Spleen (tissue), 11 donors: ENCODE results near the gene SCGB1D1. TPM values are rescaled to one million over a fixed set of nuclear protein-coding genes. Genes with fewer than 3 reads are reported as not detected.
"Not testable (repeated sequence)": the region's sequence is repeated elsewhere in the genome, so short reads cannot be mapped to it uniquely, and the experiment has no call there.

Experiments used
- DNase-seq: peaks from one replicate; pipeline ENCODE4 v3.0.0-alpha.2; 2020
- H3K27ac ChIP-seq, 8 donors: fragments of 200-600 bp; sonication (generic) in 7 of 8; 1 replicate in 4 of 8; 2 replicates in 4 of 8; pipeline versions ENCODE4 v1.5.0 to v1.8.0; 2016 to 2021; ENCODE audit warnings: inconsistent platforms in 4 of 8, mild to moderate bottlenecking in 4 of 8, moderate library complexity in 1 of 8
- H3K27me3 ChIP-seq, 7 donors: fragments of 200-600 bp; sonication (generic) in 6 of 7; replicated peaks in 1 of 7; 1 replicate in 4 of 7; 2 replicates in 3 of 7; pipeline versions ENCODE4 v1.5.0 to v1.8.0; 2016 to 2021; ENCODE audit warnings: inconsistent platforms in 3 of 7, mild to moderate bottlenecking in 1 of 7
- H3K36me3 ChIP-seq, 6 donors: fragments of 200-600 bp; sonication (generic) in 5 of 6; 1 replicate in 4 of 6; 2 replicates in 2 of 6; pipeline versions ENCODE4 v1.5.0 to v1.8.0; 2016 to 2021; ENCODE audit warnings: inconsistent platforms in 2 of 6
- H3K4me1 ChIP-seq, 6 donors: fragments of 200-600 bp; sonication (generic) in 5 of 6; 1 replicate in 3 of 6; 2 replicates in 3 of 6; pipeline versions ENCODE4 v1.5.0 to v1.8.0; 2016 to 2021; ENCODE audit warnings: inconsistent platforms in 3 of 6
- H3K4me3 ChIP-seq, 8 donors: fragments of 200-600 bp; sonication (generic) in 7 of 8; 1 replicate in 4 of 8; 2 replicates in 4 of 8; pipeline versions ENCODE4 v1.5.0 to v1.8.0; 2016 to 2021; ENCODE audit warnings: inconsistent platforms in 4 of 8, mild to moderate bottlenecking in 4 of 8, moderate library complexity in 2 of 8
- H3K9me3 ChIP-seq, 8 donors: fragments of 200-600 bp; sonication (generic) in 7 of 8; 1 replicate in 4 of 8; 2 replicates in 4 of 8; pipeline versions ENCODE4 v1.5.0 to v1.8.0; 2016 to 2021; ENCODE audit warnings: inconsistent platforms in 4 of 8
- POLR2A ChIP-seq, 3 donors: fragments of 450-650 bp; IDR thresholded peaks; one replicate each; pipeline ENCODE4 v1.5.1; 2017; ENCODE audit warnings: antibody characterized with exemption in 3 of 3, mild to moderate bottlenecking in 1 of 3
- POLR2AphosphoS5 ChIP-seq, 3 donors: sonication (generic); formaldehyde crosslinking; IDR thresholded peaks; one replicate each; pipeline ENCODE4 v1.5.1; 2017; ENCODE audit warnings: antibody characterized with exemption in 3 of 3
- WGBS, 5 donors: extraction: QIAGEN DNeasy Blood & Tissue Kit in 3 of 5; methylation state at CpG; one replicate each; pipeline versions ENCODE4 v1.1.5 to v1.1.7; 2013 to 2018; 5-methylcytosine and 5-hydroxymethylcytosine counted together
- intact Hi-C: fragments of 100-400 bp; cut with DNase I; formaldehyde crosslinking; loops from one replicate; pipeline ENCODE4 v1.15.0; 2023; ENCODE audit warnings: low total_unique reads
- polyA plus RNA-seq, 3 donors: library from polyadenylated mRNA; stranded (reverse); fragments of 200-250 nt; gene quantifications; one replicate each; pipeline ENCODE4 v1.2.1, GENCODE V29; 2013
- total RNA-seq, 7 donors: library from RNA; depleted of rRNA in 3 of 7; stranded (reverse); fragments of >200 nt in 3 of 7; fragmentation: NEBNext Ultra II Directional in 4 of 7; extraction: Animal tissue kit (Norgen Biotek cat#: 25700) in 4 of 7; gene quantifications; one replicate each; pipeline versions ENCODE4 v1.1.0 to v1.2.1, GENCODE V29; 2016 to 2021
- TF ChIP-seq, protein P1 (sequence below), 11 experiments: fragments of 200-600 bp in 7 of 11; fragments of 450-650 bp in 4 of 11; sonication (generic) in 4 of 11; IDR thresholded peaks in 8 of 11; conservative IDR thresholded peaks in 3 of 11; 1 replicate in 7 of 11; 2 replicates in 4 of 11; pipeline versions ENCODE4 v1.4.0 to v1.8.0; 2016 to 2021; ENCODE audit warnings: antibody characterized with exemption in 11 of 11, inconsistent platforms in 4 of 11, mild to moderate bottlenecking in 1 of 11
- donor health status: healthy with polysubstance abuse.
- donor health status: DM: no; HTN: no; CAD: no; lungs with moderate emphysema.
- donor health status: DM: no; HTN: no; CAD: no.
- donor health status: Bipolar disorder and iron deficiency.
- donor health status: healthy.
- donor health status: DM: no; HTN: no; CAD: no.
- donor health status: DM: yes; HTN: yes; CAD: no.

Gene SCGB1D1
- total and polyA plus RNA-seq, 10 donors = not detected

GRCh38 chr11:62205441-62205840 is 15.4 kb downstream of the SCGB1D1 start:
- intact Hi-C loops = no loop called here
- WGBS, 5 donors = 88 to 93% (median 91%) methylated on average over 7 of the region's 7 CpGs

DNA sequence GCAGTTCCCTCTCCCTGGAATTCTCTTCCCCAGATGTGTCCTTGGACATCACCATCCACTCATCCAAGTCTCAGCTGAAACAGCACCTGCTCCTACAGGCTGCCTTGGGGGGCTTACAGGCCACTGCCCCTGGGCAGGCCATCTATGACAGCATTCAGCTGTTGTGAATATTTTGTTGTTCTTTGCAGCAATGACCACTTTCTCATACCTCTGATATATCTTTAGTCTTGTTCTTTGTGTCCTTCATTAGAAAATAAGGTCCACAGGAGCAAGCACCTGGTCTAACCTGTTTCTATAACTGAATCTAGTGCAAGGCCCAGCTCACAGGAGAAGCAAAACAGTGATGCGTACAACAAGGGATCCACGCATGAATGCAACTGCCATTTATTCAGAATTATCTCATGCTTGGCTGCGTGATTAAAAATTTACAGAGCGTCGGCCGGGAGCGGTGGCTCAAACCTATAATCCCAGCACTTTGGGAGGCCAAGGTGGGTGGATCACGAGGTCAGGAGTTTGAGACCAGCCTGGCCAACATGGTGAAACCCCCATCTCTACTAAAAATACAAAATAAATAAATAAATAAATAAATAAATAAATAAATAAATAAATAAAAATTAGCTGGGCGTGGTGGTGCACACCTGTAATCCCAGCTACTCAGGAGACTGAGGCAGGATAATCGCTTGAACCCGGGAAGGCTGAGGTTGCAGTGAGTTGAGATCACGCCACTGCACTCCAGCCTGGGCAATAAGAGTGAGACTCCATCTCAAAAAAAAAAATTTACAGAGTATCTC is 16.5 kb downstream of the SCGB1D1 start:
- WGBS, 5 donors = 86 to 94% (median 91%) methylated on average over 12 of the region's 12 CpGs
- H3K4me3 ChIP-seq, intact Hi-C loops, DNase-seq, H3K9me3 ChIP-seq, H3K4me1 ChIP-seq, H3K27ac ChIP-seq, H3K36me3 ChIP-seq: not testable (repeated sequence)
- peaks cover 0 to 22% (median 0%) of the 10 kb centered on the region in 7 donors for H3K27me3 ChIP-seq

More at GRCh38 chr11:62205441-62205840, 15.4 kb downstream of the SCGB1D1 start:
- no peak for DNase-seq
- Histone ChIP-seq H3K4me3 (no peak overlapping the region), H3K27ac (no peak overlapping the region), H3K4me1 (no peaks in the 10 kb centered on the region), H3K36me3 (no peaks in the 10 kb centered on the region), H3K9me3 (no peaks in the 10 kb centered on the region), H3K27me3 (peaks cover 0 to 25% (median 0%) of the 10 kb centered on the region in 7 donors)
- TF ChIP-seq, protein P1, sequence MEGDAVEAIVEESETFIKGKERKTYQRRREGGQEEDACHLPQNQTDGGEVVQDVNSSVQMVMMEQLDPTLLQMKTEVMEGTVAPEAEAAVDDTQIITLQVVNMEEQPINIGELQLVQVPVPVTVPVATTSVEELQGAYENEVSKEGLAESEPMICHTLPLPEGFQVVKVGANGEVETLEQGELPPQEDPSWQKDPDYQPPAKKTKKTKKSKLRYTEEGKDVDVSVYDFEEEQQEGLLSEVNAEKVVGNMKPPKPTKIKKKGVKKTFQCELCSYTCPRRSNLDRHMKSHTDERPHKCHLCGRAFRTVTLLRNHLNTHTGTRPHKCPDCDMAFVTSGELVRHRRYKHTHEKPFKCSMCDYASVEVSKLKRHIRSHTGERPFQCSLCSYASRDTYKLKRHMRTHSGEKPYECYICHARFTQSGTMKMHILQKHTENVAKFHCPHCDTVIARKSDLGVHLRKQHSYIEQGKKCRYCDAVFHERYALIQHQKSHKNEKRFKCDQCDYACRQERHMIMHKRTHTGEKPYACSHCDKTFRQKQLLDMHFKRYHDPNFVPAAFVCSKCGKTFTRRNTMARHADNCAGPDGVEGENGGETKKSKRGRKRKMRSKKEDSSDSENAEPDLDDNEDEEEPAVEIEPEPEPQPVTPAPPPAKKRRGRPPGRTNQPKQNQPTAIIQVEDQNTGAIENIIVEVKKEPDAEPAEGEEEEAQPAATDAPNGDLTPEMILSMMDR (IDR thresholded peaks at IDR 0.05 in 8 of 11, conservative IDR thresholded peaks at IDR 0.05 in 3 of 11) = no peak
- TF ChIP-seq POLR2AphosphoS5 (IDR thresholded peaks at IDR 0.05) (no peak), POLR2A (IDR thresholded peaks at IDR 0.05) (no peak)

DNA sequence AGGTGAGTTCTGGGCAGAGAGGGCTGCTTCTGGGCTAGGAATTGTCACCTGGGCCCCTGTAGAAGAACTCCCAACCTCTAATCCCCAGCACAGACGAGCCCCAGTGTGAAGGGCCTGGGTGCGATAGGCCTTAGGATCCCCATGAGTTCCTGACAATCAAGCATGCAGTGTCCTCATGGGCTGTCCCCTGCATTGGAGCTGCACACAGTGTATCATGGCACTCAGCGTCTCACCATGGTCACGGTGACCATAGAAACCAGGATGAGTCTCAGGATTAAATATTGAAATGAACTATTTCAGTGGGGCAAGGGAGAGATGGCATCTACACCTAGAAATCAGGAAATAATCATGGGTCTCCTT is 18.7 kb downstream of the SCGB1D1 start:
- TF ChIP-seq POLR2A (IDR thresholded peaks at IDR 0.05) = no peak
- TF ChIP-seq, protein P1 (IDR thresholded peaks at IDR 0.05 in 8 of 11, conservative IDR thresholded peaks at IDR 0.05 in 3 of 11) = no peak
- TF ChIP-seq POLR2AphosphoS5 (IDR thresholded peaks at IDR 0.05) = no peak
- no peak for DNase-seq
- 66 to 77% (median 71%) methylated on average over 4 of the region's 4 CpGs for WGBS, 5 donors
- Histone ChIP-seq H3K4me3 (no peak overlapping the region), H3K9me3 (no peaks in the 10 kb centered on the region), H3K27me3 (peaks cover 0 to 18% (median 0%) of the 10 kb centered on the region in 7 donors), H3K36me3 (no peaks in the 10 kb centered on the region), H3K4me1 (no peaks in the 10 kb centered on the region), H3K27ac (no peak overlapping the region)
- intact Hi-C loops = no loop called here

- no peaks in the 10 kb centered on the region for H3K27me3 ChIP-seq
- TF ChIP-seq POLR2A (IDR thresholded peaks at IDR 0.05) (no peak), POLR2AphosphoS5 (IDR thresholded peaks at IDR 0.05) (no peak)
- TF ChIP-seq, protein P1 (IDR thresholded peaks at IDR 0.05 in 8 of 11, conservative IDR thresholded peaks at IDR 0.05 in 3 of 11) = peak in 1 of 11 experiments; percentile 6
- DNase-seq = no peak
- no peak overlapping the region for H3K4me3 ChIP-seq
- H3K27ac ChIP-seq = no peak overlapping the region
- 44 to 47% (median 46%) methylated on average over 5 of the region's 5 CpGs for WGBS, 5 donors
- H3K4me1 ChIP-seq = no peaks in the 10 kb centered on the region
- H3K9me3 ChIP-seq = peaks cover 0 to 14% (median 10%) of the 10 kb centered on the region in 8 donors
- intact Hi-C loops = loop anchor here (10.0 kb wide), 2 partner anchors 62 to 88 kb away; no protein-coding TSS in a partner anchor
- no peaks in the 10 kb centered on the region for H3K36me3 ChIP-seq
Observed at GRCh38 chr11:62217191-62217748, 27.3 kb downstream of the SCGB1D1 start.
